HL-60/S4 treated with phorbol 12-myristate 13-acetate at 8.2 ng/mL for 4 days and 3 days (cell line): ENCODE data around the gene ACADL.
"Not testable (repeated sequence)": the region's sequence is repeated elsewhere in the genome, so short reads cannot be mapped to it uniquely, and the experiment has no call there.

Experiments used
- in situ Hi-C: fragments of 300-500 bp; cut with MboI; formaldehyde crosslinking; loops from 2 replicates; pipeline ENCODE4 v1.15.0; 2022; ENCODE audit warnings: low sequenced_read_pairs

ACADL gene

GRCh38 chr2:210203558-210203957 lies 21.7 kb downstream of the ACADL start:
- in situ Hi-C loops: no loop called here

DNA sequence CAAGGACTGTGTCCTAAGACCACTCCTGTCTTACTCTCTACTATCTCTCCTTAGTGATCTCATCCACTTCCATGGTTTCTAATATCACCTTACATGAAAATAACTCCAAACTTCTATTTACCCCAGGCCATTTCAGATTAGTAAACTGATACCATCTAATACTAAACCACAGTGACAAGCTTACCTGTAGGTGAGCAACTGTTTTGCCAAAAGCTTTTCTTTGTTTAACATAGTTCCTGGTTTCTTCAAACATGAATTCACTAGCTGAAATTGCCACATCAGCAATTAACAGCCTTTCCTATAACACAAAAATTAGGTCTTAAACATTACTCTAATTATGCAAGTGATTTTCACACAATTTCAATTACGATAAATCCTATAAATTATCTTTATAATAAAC lies 22.1 kb downstream of the ACADL start:
- in situ Hi-C loops: no loop called here

DNA sequence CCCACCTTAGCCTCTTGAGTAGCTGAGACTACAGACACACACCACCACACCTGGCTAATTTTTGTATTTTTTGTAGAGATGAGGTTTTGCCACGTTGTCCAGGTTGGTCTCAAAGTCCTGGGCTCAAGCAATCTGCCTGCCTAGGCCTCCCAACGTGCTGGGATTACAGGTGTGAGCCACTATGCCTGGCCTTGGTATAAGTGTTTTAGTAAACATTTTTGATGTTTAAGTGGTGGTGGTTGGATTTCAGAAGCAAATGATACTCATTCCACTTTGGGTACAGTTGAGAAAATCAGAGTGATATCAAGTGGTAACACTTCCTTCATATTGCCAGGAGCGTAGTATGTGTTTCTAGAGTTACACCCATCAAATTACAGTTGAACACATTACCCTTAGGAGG lies 25.4 kb downstream of the ACADL start:
- in situ Hi-C loops: loop anchor here (10.0 kb wide), 1 partner anchor 225 kb away; no protein-coding TSS in a partner anchor

DNA sequence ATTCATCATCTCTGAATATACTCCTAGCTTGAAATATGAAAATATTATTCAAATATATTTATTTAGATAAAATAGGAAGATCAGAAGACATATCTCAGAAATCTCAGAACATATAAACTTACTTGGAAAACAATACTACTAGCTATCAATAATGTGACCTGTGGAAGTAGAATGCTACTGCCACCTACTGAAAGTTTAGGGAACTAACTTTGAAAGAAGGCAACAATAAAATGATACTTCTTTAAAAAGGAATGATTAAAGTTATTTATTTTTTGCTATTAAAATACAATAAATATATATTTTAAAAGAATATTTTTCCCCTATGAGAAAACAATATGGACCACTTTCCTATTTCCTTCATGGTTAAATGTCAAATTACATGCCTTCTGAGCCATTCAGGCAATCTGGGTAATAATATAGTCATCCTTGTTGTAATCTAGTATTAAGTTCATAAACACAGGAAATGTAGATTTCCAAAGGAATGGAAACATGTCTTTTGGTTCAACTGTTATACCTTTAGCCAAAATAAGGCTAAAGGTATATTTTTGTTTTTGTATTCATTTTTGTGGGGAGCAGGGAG lies 26.0 kb downstream of the ACADL start:
- in situ Hi-C loops: loop anchor here (10.0 kb wide), 1 partner anchor 224 kb away; no protein-coding TSS in a partner anchor

DNA sequence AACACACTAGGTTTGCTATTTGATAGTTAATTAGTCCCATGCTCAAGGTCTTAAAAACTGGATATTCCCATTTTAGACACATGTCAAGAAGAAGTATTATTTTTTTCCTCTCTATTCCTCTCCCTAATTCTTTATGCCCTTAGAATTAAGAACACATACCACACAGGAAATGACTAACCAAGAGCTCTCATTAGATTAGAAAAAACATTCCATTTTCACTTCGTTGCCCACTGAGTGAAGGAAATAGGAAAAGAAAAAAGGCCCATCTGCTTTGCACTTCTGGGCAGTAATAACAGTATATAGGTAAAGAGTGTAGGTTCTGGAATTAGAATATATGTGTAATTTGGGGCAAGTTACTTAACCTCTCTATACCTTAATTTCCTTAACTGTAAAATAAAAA lies 26.9 kb downstream of the ACADL start:
- in situ Hi-C loops: loop anchor here (10.0 kb wide), 1 partner anchor 224 kb away; no protein-coding TSS in a partner anchor

- in situ Hi-C loops: loop anchor here (10.0 kb wide), 1 partner anchor 223 kb away; no protein-coding TSS in a partner anchor
Observed at GRCh38 chr2:210197720-210198119, 27.5 kb downstream of the ACADL start.

- in situ Hi-C loops: loop anchor here (10.0 kb wide), 1 partner anchor 220 kb away; no protein-coding TSS in a partner anchor
Observed at GRCh38 chr2:210195101-210195852, 30.0 kb downstream of the ACADL start.

DNA sequence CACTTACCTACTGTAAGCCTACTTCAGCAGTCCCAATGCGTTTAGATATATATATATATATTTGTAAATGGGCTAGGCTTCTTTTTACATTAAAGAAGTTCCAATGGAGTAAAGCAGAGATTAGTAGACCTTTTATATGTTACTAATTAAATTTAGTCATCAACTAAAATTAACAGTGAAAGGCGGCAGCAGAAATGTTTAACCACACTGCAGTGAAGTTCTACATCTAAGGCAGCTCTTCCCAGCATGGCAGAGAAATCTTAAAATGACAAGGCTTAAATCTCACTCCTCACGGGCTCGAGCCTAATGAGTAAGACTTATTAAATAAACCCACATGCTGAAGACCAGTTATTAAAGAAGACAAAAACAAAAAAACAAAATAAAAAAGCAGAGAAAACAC lies 34.9 kb downstream of the ACADL start:
- in situ Hi-C loops: loop anchor here (10.0 kb wide), 1 partner anchor 216 kb away; no protein-coding TSS in a partner anchor

DNA sequence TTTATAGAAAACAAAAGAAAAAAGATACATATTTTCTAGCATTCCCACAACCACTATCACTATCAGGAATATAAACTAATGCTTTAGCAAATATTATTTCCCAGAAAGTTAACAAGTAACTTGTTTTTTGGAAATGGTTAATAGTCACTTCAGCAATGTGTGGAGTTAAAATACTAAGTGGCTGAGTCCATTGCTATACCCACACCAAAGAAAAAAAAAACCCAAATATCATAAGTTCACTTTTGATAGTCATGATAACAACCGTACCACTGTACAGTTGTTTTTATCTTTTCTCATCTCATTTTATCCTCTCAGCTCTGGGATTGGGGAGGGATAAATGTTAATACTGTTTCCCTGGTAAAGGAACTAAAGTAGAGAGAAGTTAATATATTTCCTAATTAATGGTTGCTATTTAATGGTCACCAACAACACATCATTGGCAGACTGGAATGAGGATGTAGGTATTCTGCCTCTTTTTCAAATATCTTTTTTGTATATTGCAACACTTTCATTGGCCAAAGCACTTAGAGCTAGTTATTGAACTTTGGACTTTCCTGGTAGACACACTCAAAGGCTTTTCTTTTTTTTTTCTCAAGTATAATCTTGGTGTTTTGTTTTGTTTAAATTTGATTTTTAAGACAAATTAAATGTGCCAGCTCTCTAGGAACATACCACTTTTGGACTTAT lies 35.7 kb downstream of the ACADL start:
- in situ Hi-C loops: loop anchor here (10.0 kb wide), 1 partner anchor 215 kb away; no protein-coding TSS in a partner anchor

GRCh38 chr2:210188755-210189154 lies 36.5 kb downstream of the ACADL start:
- in situ Hi-C loops: no loop called here

- in situ Hi-C loops: no loop called here
Observed at GRCh38 chr2:210188190-210188589, 37.1 kb downstream of the ACADL start.

DNA sequence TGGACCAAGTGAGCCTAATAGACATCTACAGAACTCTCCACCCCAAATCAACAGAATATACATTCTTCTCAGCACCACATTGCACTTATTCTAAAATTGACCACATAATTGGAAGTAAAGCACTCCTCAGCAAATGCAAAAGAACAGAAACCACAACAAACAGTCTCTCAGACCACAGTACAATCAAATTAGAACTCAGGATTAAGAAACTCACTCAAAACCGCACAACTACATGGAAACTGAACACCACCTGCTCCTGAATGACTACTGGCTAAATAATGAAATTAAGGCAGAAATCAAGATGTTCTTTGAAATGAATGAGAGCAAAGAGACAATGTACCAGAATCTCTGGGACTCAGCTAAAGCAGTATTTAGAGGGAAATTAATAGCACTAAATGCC lies 41.3 kb downstream of the ACADL start:
- in situ Hi-C loops: not testable (repeated sequence)

GRCh38 chr2:210181606-210182088 lies 43.6 kb downstream of the ACADL start:
- in situ Hi-C loops: not testable (repeated sequence)

GRCh38 chr2:210181033-210181605 lies 44.1 kb downstream of the ACADL start:
- in situ Hi-C loops: not testable (repeated sequence)

GRCh38 chr2:210180477-210180876 lies 44.8 kb downstream of the ACADL start:
- in situ Hi-C loops: no loop called here

GRCh38 chr2:210179351-210179990 lies 45.8 kb downstream of the ACADL start:
- in situ Hi-C loops: no loop called here

GRCh38 chr2:210177769-210178168 lies 47.5 kb downstream of the ACADL start:
- in situ Hi-C loops: no loop called here

- in situ Hi-C loops: not testable (repeated sequence)
Observed at GRCh38 chr2:210177115-210177514, 48.1 kb downstream of the ACADL start.

GRCh38 chr2:210174086-210174485 lies 51.2 kb downstream of the ACADL start:
- in situ Hi-C loops: no loop called here

DNA sequence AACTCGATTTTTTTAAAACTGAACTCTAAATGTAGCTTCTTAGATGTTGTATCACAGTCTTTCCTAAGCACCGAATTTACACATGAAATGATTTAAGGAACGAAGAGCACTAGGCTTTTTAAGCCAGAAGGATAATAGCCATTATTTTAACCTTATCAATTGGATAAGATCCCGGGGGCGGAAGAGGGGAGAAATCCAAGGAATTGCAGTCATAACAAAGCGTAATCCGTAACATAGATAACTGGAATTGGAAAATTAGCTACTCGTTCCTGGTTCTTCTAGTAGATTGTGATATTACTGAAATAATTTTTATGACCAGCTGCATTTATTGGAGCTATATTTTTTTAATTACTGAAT lies 53.0 kb downstream of the ACADL start:
- in situ Hi-C loops: no loop called here
